ENCODE results near the gene POC1A.

DNA sequence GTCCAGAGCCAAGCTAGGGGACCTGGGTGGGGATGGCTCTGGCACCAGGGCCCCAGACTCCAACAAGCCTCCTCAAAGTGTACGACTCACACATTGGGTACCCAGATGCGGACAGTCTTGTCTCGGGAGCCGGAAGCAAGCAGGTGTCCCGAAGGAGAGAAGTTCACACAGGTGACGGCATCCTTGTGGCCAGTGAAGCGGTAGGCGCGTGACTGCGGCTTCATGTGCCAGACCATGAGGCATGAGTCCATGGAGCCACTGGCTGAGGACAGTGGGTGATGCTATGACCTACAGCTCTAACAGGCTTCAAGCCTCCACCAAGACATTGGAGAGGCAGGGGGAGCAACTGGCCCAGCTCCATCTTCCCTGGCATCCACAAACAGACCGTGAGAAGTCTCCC is 4.5 kb downstream of the POC1A start:
- TF ChIP-seq POLR2A (IDR thresholded peaks at IDR 0.05; ENCODE audit: low read depth, low read length) (no peak), POLR2AphosphoS5 (IDR thresholded peaks at IDR 0.05; ENCODE audit: low read depth, low read length) (no peak)

Measured in GM12892 (cell line).